GM06990 (cell line): Measurements from ENCODE around the gene P2RY6.
"Not testable (repeated sequence)": the region's sequence is repeated elsewhere in the genome, so short reads cannot be mapped to it uniquely, and the experiment has no call there.

Source experiments
- DNase-seq: peaks from one replicate; pipeline ENCODE4 v3.0.0-alpha.2; 2011; ENCODE audit not compliant: insufficient read length; ENCODE audit errors: extremely low read depth
- H3K27me3 ChIP-seq: replicated peaks from 2 replicates; pipeline ENCODE4 v1.6.0; 2011; ENCODE audit warnings: low read length; ENCODE audit not compliant: control insufficient read depth, insufficient read depth
- H3K36me3 ChIP-seq: 2 replicates; pipeline ENCODE4 v1.5.1; 2011; ENCODE audit warnings: low read length; ENCODE audit not compliant: control insufficient read depth, insufficient read depth
- H3K4me3 ChIP-seq: replicated peaks from 2 replicates; pipeline ENCODE4 v1.5.1; 2011; ENCODE audit warnings: low read depth, mild to moderate bottlenecking, control low read depth, low read length
- CTCF ChIP-seq: IDR thresholded peaks from 2 replicates; pipeline ENCODE4 v1.5.1; 2011; ENCODE audit warnings: low read length, control low read depth, mild to moderate bottlenecking, inconsistent platforms; ENCODE audit not compliant: insufficient read depth, poor library complexity, severe bottlenecking

P2RY6 gene

GRCh38 chr11:73270855-73271477, 1.2 kb upstream of the P2RY6 start:
- Histone ChIP-seq H3K4me3 (no peak overlapping the region), H3K36me3 (no peaks in the 10 kb centered on the region), H3K27me3 (no peaks in the 10 kb centered on the region)
- no peak for TF ChIP-seq CTCF
- no peak for DNase-seq

GRCh38 chr11:73271478-73271865, 666 bp upstream of the P2RY6 start:
- not testable (repeated sequence) for H3K4me3 ChIP-seq, DNase-seq, H3K36me3 ChIP-seq, H3K27me3 ChIP-seq

GRCh38 chr11:73272680-73273038, 521 bp downstream of the P2RY6 start:
- Histone ChIP-seq H3K4me3 (no peak overlapping the region), H3K27me3 (no peaks in the 10 kb centered on the region), H3K36me3 (no peaks in the 10 kb centered on the region)
- TF ChIP-seq CTCF = no peak
- DNase-seq = no peak

GRCh38 chr11:73273222-73273895, 1.2 kb downstream of the P2RY6 start:
- Histone ChIP-seq H3K4me3 (no peak overlapping the region), H3K27me3 (no peaks in the 10 kb centered on the region), H3K36me3 (no peaks in the 10 kb centered on the region)
- no peak for TF ChIP-seq CTCF
- no peak for DNase-seq

- not testable (repeated sequence) for H3K4me3 ChIP-seq, H3K36me3 ChIP-seq, H3K27me3 ChIP-seq, DNase-seq
Observed at GRCh38 chr11:73274191-73274590, 2.1 kb downstream of the P2RY6 start.

GRCh38 chr11:73274722-73275380, 2.7 kb downstream of the P2RY6 start:
- TF ChIP-seq CTCF = no peak
- Histone ChIP-seq H3K4me3 (no peak overlapping the region), H3K27me3 (no peaks in the 10 kb centered on the region), H3K36me3 (no peaks in the 10 kb centered on the region)
- DNase-seq = no peak

GRCh38 chr11:73275381-73275750, 3.2 kb downstream of the P2RY6 start:
- no peak for TF ChIP-seq CTCF
- H3K4me3 ChIP-seq = no peak overlapping the region

More at GRCh38 chr11:73275381-73275750, 3.2 kb downstream of the P2RY6 start:
- no peaks in the 10 kb centered on the region for H3K36me3 ChIP-seq
- DNase-seq = no peak
- no peaks in the 10 kb centered on the region for H3K27me3 ChIP-seq
